Fibroblast of lung (primary cell): Measurements from ENCODE around the gene SMC6. TPM values are rescaled to one million over a fixed set of nuclear protein-coding genes. Genes with fewer than 3 reads are reported as not detected.

Experiments
- DNase-seq, 2 donors: peaks; one replicate each; pipeline versions ENCODE4 v3.0.0 to v3.0.0-alpha.2; 2010; ENCODE audit warnings: low read depth in 2 of 2
- H2AFZ ChIP-seq: 2 replicates; pipeline ENCODE4 v1.5.1; 2012; ENCODE audit warnings: low read length, control low read depth, inconsistent platforms
- H3K27ac ChIP-seq: 2 replicates; pipeline ENCODE4 v1.5.1; 2011; ENCODE audit warnings: low read length, control low read depth; ENCODE audit not compliant: insufficient read depth
- H3K27me3 ChIP-seq: 2 replicates; pipeline ENCODE4 v1.5.1; 2011; ENCODE audit warnings: mild to moderate bottlenecking, low read length; ENCODE audit not compliant: control insufficient read depth, insufficient read depth
- H3K36me3 ChIP-seq: 2 replicates; pipeline ENCODE4 v1.5.1; 2011; ENCODE audit warnings: low read length; ENCODE audit not compliant: control insufficient read depth, insufficient read depth
- H3K4me1 ChIP-seq: 2 replicates; pipeline ENCODE4 v1.5.1; 2011; ENCODE audit warnings: low read length; ENCODE audit not compliant: control insufficient read depth, insufficient read depth; ENCODE audit errors: extremely low read depth
- H3K4me2 ChIP-seq: 2 replicates; pipeline ENCODE4 v1.5.1; 2011; ENCODE audit warnings: low read length, control low read depth; ENCODE audit not compliant: insufficient read depth; ENCODE audit errors: extremely low read depth
- H3K4me3 ChIP-seq, 4 experiments: fragments of 200-600 bp in 1 of 4; sonication (generic) in 1 of 4; replicated peaks in 1 of 4; 2 replicates each; pipeline ENCODE4 v1.5.1; 2011 to 2016; ENCODE audit warnings: low read length in 4 of 4, low read depth in 3 of 4, mild to moderate bottlenecking in 3 of 4, control low read depth in 2 of 4, inconsistent platforms in 1 of 4, mixed read lengths in 1 of 4; ENCODE audit not compliant: insufficient read depth in 1 of 4; ENCODE audit errors: control extremely low read depth in 1 of 4
- H3K79me2 ChIP-seq: 2 replicates; pipeline ENCODE4 v1.5.1; 2012; ENCODE audit warnings: mild to moderate bottlenecking, low read length, inconsistent platforms; ENCODE audit not compliant: control insufficient read depth, insufficient read depth
- H3K9ac ChIP-seq: 2 replicates; pipeline ENCODE4 v1.5.1; 2011; ENCODE audit warnings: mild to moderate bottlenecking, low read length, control low read depth; ENCODE audit not compliant: insufficient read depth
- H3K9me3 ChIP-seq: 2 replicates; pipeline ENCODE4 v1.5.1; 2012; ENCODE audit warnings: low read depth, low read length; ENCODE audit not compliant: control insufficient read depth, insufficient read depth
- H4K20me1 ChIP-seq: 2 replicates; pipeline ENCODE4 v1.5.1; 2011; ENCODE audit warnings: low read length; ENCODE audit not compliant: control insufficient read depth, insufficient read depth; ENCODE audit errors: extremely low read depth
- EZH2 ChIP-seq: IDR thresholded peaks from 2 replicates; pipeline ENCODE4 v1.5.1; 2012; ENCODE audit warnings: low read length, control low read depth, mild to moderate bottlenecking; ENCODE audit errors: missing control alignments
- polyA plus RNA-seq, 2 donors: library from polyadenylated mRNA; depleted of rRNA in 1 of 2; stranded (reverse) in 1 of 2; unstranded in 1 of 2; fragments of >200 nt; gene quantifications; 2 replicates each; pipeline ENCODE4 v1.2.1, GENCODE V29; 2011 to 2012; ENCODE audit warnings: missing spikeins in 1 of 2
- total RNA-seq: library from RNA; depleted of rRNA; stranded (reverse); fragments of >200 nt; gene quantifications from 2 replicates; pipeline ENCODE4 v1.2.1, GENCODE V29; 2014
- TF ChIP-seq, protein P1 (sequence below), 2 donors: IDR thresholded peaks in 1 of 2; conservative IDR thresholded peaks in 1 of 2; 1 replicate in 1 of 2; 2 replicates in 1 of 2; pipeline ENCODE4 v1.5.1; 2011 to 2012; ENCODE audit warnings: low read length in 2 of 2, control low read depth in 1 of 2, inconsistent platforms in 1 of 2, low read depth in 1 of 2, mild to moderate bottlenecking in 1 of 2

Gene SMC6
- total and polyA plus RNA-seq, 2 donors (not counting 1 experiment from before 2014, with no cell fraction given), result 17.9 to 22.8 TPM

- Histone ChIP-seq H2AFZ (no peak overlapping the region), H4K20me1 (no peaks in the 10 kb centered on the region), H3K27me3 (no peaks in the 10 kb centered on the region), H3K27ac (no peak overlapping the region), H3K79me2 (no peaks in the 10 kb centered on the region), H3K9ac (no peak overlapping the region), H3K9me3 (no peaks in the 10 kb centered on the region), H3K4me3 (no peak overlapping the region), H3K4me2 (no peak overlapping the region), H3K36me3 (peaks cover 7% of the 10 kb centered on the region), H3K4me1 (no peaks in the 10 kb centered on the region)
- TF ChIP-seq, protein P1, sequence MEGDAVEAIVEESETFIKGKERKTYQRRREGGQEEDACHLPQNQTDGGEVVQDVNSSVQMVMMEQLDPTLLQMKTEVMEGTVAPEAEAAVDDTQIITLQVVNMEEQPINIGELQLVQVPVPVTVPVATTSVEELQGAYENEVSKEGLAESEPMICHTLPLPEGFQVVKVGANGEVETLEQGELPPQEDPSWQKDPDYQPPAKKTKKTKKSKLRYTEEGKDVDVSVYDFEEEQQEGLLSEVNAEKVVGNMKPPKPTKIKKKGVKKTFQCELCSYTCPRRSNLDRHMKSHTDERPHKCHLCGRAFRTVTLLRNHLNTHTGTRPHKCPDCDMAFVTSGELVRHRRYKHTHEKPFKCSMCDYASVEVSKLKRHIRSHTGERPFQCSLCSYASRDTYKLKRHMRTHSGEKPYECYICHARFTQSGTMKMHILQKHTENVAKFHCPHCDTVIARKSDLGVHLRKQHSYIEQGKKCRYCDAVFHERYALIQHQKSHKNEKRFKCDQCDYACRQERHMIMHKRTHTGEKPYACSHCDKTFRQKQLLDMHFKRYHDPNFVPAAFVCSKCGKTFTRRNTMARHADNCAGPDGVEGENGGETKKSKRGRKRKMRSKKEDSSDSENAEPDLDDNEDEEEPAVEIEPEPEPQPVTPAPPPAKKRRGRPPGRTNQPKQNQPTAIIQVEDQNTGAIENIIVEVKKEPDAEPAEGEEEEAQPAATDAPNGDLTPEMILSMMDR (conservative IDR thresholded peaks at IDR 0.05 in 1 of 2, IDR thresholded peaks at IDR 0.05 in 1 of 2; ENCODE audit: low read depth in 1 of 2, low read length in 2 of 2), result no peak
- TF ChIP-seq EZH2, result no peak
- no peak for DNase-seq
Measured at GRCh38 chr2:17667898-17668297, 85.7 kb downstream of the SMC6 start.

- no peaks in the 10 kb centered on the region for H3K27me3 ChIP-seq
- H3K79me2 ChIP-seq, result no peaks in the 10 kb centered on the region
- H3K27ac ChIP-seq, result no peak overlapping the region
- H3K9me3 ChIP-seq, result no peaks in the 10 kb centered on the region
- H3K4me3 ChIP-seq, result no peak overlapping the region
- H2AFZ ChIP-seq, result no peak overlapping the region
- peaks cover 7% of the 10 kb centered on the region for H3K36me3 ChIP-seq
- DNase-seq, result no peak
- H3K4me1 ChIP-seq, result no peaks in the 10 kb centered on the region
- no peak overlapping the region for H3K4me2 ChIP-seq
- no peak overlapping the region for H3K9ac ChIP-seq
- no peaks in the 10 kb centered on the region for H4K20me1 ChIP-seq
- TF ChIP-seq, protein P1 (conservative IDR thresholded peaks at IDR 0.05 in 1 of 2, IDR thresholded peaks at IDR 0.05 in 1 of 2; ENCODE audit: low read depth in 1 of 2, low read length in 2 of 2), result no peak
- TF ChIP-seq EZH2, result no peak
Measured at GRCh38 chr2:17664534-17664933, 89.1 kb downstream of the SMC6 start.

- Histone ChIP-seq H3K36me3 (peaks cover 5% of the 10 kb centered on the region), H3K27ac (no peak overlapping the region), H3K27me3 (no peaks in the 10 kb centered on the region), H2AFZ (no peak overlapping the region), H3K4me3 (no peak overlapping the region), H3K9ac (no peak overlapping the region), H3K4me2 (no peak overlapping the region), H3K79me2 (no peaks in the 10 kb centered on the region), H4K20me1 (no peaks in the 10 kb centered on the region), H3K4me1 (no peaks in the 10 kb centered on the region), H3K9me3 (no peaks in the 10 kb centered on the region)
- TF ChIP-seq, protein P1 (conservative IDR thresholded peaks at IDR 0.05 in 1 of 2, IDR thresholded peaks at IDR 0.05 in 1 of 2; ENCODE audit: low read depth in 1 of 2, low read length in 2 of 2), result no peak
- TF ChIP-seq EZH2, result no peak
- no peak for DNase-seq
Measured at GRCh38 chr2:17662723-17663122, 90.9 kb downstream of the SMC6 start.
